ENCODE measurements around the gene IL17RA.

GRCh38 chr22:17145021-17145680 lies 60.4 kb downstream of the IL17RA start:
- TF ChIP-seq CTCF (conservative IDR thresholded peaks at IDR 0.05), result no peak
- TF ChIP-seq ZFX (IDR thresholded peaks at IDR 0.05), result no peak

Measured in C4-2B (cell line).